Stimulated activated CD4-positive, alpha-beta T cell treated with anti-CD3 and anti-CD28 coated beads, Interleukin-1b, Interleukin-23, amount 100 ng/mL, for 4 hours (primary cell): ENCODE measurements around the gene ST6GALNAC1.
"Not testable (repeated sequence)": the region's sequence is repeated elsewhere in the genome, so short reads cannot be mapped to it uniquely, and the experiment has no call there.

Experiments
- DNase-seq, 2 donors: peaks; one replicate each; pipeline ENCODE4 v3.0.0-alpha.2; 2020; ENCODE audit warnings: low read depth in 2 of 2

The ST6GALNAC1 gene

GRCh38 chr17:76612465-76612864 lies 31.1 kb downstream of the ST6GALNAC1 start:
- DNase-seq: no peak

- no peak for DNase-seq
These were observed 31.8 kb downstream of the ST6GALNAC1 start for GRCh38 chr17:76611758-76612157.

- DNase-seq: not testable (repeated sequence)
These were observed 32.3 kb downstream of the ST6GALNAC1 start for GRCh38 chr17:76611080-76611749.

GRCh38 chr17:76606685-76607084 lies 36.9 kb downstream of the ST6GALNAC1 start:
- not testable (repeated sequence) for DNase-seq

GRCh38 chr17:76601065-76601464 lies 42.5 kb downstream of the ST6GALNAC1 start:
- DNase-seq: no peak

GRCh38 chr17:76599694-76600460 lies 43.7 kb downstream of the ST6GALNAC1 start:
- no peak for DNase-seq

- DNase-seq: no peak
These were observed 45.5 kb downstream of the ST6GALNAC1 start for GRCh38 chr17:76598004-76598439.

GRCh38 chr17:76597156-76598003 lies 46.2 kb downstream of the ST6GALNAC1 start:
- no peak for DNase-seq

GRCh38 chr17:76594690-76595089 lies 48.9 kb downstream of the ST6GALNAC1 start:
- no peak for DNase-seq

GRCh38 chr17:76593959-76594358 lies 49.6 kb downstream of the ST6GALNAC1 start:
- no peak for DNase-seq

GRCh38 chr17:76593384-76593826 lies 50.2 kb downstream of the ST6GALNAC1 start:
- no peak for DNase-seq

GRCh38 chr17:76588182-76588581 lies 55.4 kb downstream of the ST6GALNAC1 start:
- DNase-seq: no peak

GRCh38 chr17:76586741-76587487 lies 56.6 kb downstream of the ST6GALNAC1 start:
- DNase-seq: no peak

GRCh38 chr17:76585649-76586593 lies 57.6 kb downstream of the ST6GALNAC1 start, which contains the start of gene ST6GALNAC2:
Gene ST6GALNAC2, minus strand, starts transcription at chr17:76585860. Its CDS starts 52 bp downstream, at chr17:76585808.
- peak in 1 of 2 donors; percentile 34 for DNase-seq

- DNase-seq: no peak
These were observed 58.4 kb downstream of the ST6GALNAC1 start for GRCh38 chr17:76585033-76585648.

GRCh38 chr17:76584427-76585032 lies 59.0 kb downstream of the ST6GALNAC1 start:
- no peak for DNase-seq

- no peak for DNase-seq
These were observed 60.9 kb downstream of the ST6GALNAC1 start for GRCh38 chr17:76582660-76583059.

GRCh38 chr17:76581515-76581914 lies 62.0 kb downstream of the ST6GALNAC1 start:
- no peak for DNase-seq

- DNase-seq: no peak
These were observed 64.3 kb downstream of the ST6GALNAC1 start for GRCh38 chr17:76579281-76579680.
